HG03108 (cell line): Measurements from ENCODE around the gene LRP1B.
"Not testable (repeated sequence)": the region's sequence is repeated elsewhere in the genome, so short reads cannot be mapped to it uniquely, and the experiment has no call there.

Experiments
- ATAC-seq: cut with Tn5 transposase; IDR thresholded peaks from one replicate; pipeline ENCODE4 v1.9.1; 2021; ENCODE audit warnings: moderate library complexity; ENCODE audit not compliant: unreplicated experiment

LRP1B gene

DNA sequence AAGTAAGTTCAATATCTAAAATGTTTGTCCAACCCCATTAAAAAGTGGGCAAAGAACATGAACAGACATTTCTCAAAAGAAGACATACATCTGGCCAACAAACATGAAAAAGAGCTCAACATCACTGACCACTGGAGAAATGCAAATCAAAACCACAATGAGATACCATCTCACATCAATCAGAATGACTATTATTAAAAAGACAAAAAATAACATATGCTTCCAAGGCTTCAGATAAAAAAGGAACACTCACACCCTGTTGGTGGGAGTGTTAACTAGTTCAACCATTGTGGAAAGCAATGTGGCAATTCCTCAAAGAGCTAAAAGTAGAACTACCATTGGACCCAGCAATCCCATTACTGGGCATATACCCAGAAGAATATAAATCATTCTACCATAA is 931.1 kb downstream of the LRP1B start:
- no peak for ATAC-seq

DNA sequence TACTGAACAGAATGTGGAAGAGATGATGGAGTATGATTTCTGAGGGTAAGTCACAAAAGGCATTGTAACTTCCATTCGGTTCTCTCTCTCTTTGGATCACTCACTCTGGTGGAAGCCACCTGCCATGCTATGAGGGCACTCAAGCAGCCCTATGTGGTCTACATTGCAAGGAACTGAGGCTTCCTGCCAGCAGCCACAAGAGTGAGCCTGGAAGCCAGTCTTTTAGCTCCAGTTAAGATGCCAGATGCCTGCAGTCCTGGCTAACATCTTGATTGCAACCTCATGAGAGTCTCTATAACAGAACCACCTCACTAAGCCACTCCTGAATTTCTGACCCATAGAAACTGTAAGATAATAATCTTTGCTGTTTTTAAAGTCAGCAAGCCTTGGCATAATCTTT is 935.7 kb downstream of the LRP1B start:
- ATAC-seq, result no peak

DNA sequence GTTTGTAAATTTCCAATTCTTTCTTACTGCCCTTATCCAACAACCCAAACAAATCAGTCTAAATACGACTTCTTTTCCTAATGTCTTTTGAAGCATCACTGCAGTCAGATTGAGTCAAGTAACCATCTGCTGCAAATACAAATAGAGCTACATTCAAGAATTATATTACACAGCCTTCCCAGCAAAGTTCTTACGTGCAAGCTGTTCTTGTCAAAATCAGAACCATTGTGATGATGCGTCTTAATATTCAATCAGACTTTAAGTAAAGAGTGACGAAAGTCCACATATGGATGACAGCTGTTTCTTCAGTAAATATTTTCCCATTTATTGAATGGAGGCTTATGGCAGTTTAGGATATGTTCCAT is 943.8 kb downstream of the LRP1B start:
- no peak for ATAC-seq

DNA sequence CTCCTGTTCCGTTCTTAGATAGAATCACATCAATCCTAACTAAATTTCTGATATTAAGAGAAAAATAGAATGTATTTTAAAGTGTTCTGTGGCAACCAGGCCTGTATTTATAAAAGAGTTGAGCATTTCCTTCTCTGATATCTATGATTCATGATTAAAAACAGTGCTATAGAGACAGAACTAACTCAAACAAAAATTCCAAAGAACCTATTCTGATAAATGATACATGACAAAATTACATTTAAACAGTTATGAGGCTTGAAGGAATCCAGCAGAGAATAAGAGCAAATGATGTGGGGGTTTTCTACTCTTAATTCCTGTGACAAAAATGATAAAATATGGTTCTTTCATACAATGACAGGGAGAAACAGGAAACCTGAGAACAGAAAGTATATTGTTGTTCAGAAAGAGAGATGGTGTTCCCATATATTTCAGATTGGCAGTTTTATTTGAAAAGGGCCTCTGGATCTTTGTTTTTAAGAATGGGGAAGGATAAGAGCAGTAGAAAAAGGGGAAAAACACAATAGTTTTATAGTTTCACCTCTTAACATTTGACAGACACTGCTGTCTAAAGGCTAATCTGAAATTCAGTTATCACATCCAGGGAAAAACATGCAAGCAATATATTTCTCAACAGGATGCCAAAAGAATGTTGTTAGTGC is 944.3 kb downstream of the LRP1B start:
- no peak for ATAC-seq

DNA sequence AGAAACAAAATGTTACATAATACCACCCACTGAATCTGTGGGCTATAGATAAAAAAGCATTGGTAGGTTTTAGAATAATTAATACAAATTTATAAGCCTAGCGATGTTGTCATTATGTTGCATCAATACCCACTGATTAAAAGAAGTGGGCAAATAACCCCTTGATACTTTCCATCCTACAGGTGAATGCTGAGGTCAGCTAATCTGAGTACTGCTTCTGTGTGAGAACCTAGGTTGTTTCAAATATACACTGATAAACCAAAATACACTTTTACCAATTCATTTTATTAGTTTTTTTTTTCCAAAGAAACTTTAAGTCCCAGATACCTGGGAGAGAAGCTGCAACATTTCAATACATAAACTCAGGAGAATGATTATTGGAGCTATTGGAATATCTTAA is 948.6 kb downstream of the LRP1B start:
- no peak for ATAC-seq

DNA sequence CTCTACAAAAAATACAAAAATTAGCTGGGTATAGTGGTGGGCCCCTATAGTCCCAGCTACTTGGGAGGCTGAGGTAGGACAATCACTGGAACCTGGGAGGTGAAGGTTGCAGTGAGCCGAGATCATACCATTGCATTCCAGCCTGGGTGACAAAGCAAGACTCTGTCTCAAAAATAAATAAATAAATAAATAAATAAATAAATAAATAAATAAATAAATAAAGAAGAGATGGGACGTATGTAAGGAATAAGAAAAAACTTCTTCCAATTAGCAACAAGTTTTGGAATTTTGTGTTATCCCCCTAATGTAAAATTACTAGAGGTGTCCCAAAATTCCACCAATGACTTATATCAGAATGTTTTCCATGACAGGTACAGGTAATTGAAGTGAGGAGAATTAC is 961.7 kb downstream of the LRP1B start:
- not testable (repeated sequence) for ATAC-seq

DNA sequence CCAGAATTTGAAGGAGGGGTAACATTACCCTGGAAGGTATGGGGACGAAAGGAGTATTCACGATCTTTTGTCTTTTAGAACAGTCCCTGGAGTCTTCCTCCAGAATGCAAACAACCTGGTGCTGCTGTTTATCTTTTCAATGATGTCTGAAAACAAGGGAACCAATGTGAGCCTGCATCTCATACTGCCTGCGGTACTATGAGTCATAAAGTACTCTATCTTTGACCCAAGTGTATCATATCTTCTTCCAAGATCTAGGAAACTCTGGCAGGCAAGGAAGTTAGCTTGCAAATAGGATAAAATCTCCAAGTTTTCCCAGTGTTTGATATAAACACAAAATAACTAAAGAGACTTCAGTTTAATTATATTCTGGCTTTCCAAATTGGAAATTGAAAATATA is 968.5 kb downstream of the LRP1B start:
- ATAC-seq, result no peak

DNA sequence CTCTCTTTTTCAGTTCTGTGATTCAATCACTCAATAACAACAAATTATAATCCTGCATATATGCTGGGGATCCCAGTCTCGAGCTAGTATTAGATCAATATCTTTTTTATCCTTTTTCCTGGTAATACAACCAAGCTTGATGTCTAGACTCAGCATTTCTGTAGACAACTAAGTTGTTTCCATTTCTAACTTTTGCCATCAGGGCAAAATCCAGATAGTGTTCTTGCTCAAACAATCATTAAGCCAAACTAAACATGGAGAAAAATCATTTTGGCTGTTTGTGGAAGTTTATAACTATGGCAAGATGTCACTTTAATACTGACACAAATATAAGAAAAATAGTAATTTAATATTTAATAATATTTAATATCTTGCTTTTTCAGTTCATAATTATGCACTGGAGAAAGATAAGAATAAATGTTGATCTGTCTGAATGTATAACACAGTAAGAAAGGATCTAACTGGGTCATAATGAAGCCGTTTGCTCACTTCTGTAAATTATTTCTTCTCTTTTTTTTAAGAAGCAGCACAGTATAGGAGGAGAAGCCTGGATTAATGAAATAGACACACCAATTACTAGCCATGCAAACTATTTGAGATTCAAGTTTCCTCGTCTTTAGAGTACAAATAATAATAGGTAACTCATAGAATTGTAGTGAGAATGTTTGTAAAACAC is 979.1 kb downstream of the LRP1B start:
- ATAC-seq, result no peak

DNA sequence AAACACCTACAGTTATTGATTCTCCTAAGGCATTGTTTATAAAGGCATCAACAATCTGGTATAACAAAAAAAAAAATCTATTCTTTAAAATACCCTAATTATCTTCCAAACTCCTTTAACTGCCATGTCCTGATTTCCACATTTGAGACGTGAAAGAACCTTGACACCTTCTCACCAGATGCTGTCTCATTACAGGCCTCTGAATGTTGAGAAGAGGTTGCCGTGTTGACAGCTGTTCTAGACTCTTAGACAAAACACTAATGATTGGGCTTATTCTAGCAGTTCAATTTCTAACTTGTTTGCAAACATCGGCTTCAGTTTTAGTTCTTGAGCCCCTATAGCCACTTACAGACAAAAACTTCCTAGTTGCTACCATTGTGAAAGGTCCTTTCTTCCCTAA is 988.8 kb downstream of the LRP1B start:
- ATAC-seq, result no peak

DNA sequence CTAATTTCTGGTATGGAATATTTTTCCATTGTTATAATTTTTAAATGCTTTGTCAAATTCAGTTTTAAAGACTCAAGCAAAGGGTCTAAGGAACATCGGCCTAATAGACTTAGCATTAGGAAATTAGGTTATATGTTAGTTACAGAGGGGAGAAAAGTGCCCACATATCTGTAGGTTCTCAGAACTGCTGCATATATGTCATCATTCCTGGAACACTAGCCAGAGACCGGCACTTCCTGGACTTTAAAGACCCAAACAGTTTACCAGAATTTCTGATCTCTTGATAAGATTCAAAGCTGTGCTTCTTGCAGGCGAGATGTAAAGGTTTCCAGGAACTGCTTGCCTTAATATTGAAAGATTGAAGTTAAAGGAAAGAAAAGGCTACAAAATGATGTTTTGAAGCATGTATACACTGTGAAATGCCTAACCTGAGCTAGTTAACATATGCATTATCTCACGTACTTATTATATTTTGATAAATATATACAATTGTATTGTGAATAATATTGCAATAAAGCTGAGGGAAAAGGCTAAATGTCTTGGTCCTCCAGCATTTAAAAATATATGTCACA is 993.6 kb downstream of the LRP1B start:
- no peak for ATAC-seq

DNA sequence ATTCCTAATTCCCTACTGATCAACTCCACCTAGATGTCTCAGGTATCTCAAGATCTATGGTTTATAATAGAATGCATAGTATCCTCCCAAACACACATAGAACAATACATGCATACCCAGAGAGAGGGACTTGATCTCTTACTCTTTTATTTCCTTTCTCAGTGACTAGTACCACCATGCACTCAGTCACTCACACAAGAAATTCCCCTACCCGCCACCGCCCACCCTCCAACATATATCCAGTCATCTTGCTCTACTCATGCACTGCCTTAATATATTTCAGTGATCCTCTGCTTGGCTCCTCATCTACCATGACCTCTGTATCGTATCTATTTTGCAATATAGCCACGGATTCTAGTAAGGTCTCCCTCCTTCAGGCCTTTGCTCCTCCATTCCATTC is 996.9 kb downstream of the LRP1B start:
- no peak for ATAC-seq

DNA sequence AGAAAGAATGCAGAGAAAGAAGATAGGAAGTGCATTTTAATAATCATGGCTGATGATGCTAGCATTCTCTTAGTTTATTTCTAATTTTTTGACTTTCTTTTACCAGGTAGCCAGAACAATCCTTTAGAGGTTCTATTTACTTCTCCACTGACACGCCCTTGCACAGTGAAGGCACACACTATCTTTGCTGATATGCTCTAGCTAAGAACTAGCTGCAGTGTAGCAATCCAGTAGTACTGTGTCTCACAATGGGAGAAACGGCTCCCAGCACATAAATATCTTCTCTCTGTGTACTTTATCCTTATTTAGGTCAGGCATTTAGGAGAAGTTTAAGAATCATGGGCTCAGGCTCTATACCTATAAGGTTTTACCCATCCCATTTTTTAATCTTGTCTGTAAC is 1005.4 kb downstream of the LRP1B start:
- no peak for ATAC-seq

DNA sequence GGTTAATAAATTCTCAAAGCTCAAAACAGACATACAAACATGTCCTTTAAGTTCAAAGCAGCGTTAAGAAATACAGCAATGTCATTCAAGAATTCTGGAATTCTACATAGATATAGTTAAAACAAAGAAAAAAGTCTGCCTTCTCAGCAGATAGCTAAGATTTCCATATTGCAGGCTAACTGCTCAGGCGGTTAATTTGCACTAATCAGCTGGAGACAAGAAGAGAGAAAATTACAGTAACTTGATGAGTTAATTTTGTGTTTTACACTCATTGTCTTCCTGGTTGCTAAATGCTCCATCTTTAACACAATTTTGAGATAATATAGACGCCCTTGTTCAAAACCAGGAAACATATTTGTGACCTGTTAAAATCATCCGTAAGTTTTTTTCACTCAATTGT is 1012.0 kb downstream of the LRP1B start:
- ATAC-seq, result no peak

DNA sequence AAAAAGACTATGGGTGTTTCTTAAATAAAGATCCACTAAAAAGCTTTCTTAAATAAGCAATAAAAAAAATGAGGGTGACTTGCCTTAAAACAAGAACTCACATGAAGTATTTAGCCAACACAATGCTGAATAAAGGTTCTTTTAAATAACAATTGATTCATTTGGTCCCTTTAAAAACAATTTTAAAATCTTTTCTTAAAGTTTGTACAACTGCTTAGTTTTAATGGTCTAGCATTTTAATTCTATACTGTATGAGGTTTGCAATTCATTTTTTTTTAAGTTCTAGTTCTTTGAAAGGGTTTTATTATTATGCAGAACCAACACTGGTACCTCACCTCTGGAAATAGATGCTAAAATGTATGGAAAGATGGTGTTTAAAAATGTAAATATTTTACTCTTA is 1017.5 kb downstream of the LRP1B start:
- ATAC-seq, result no peak

DNA sequence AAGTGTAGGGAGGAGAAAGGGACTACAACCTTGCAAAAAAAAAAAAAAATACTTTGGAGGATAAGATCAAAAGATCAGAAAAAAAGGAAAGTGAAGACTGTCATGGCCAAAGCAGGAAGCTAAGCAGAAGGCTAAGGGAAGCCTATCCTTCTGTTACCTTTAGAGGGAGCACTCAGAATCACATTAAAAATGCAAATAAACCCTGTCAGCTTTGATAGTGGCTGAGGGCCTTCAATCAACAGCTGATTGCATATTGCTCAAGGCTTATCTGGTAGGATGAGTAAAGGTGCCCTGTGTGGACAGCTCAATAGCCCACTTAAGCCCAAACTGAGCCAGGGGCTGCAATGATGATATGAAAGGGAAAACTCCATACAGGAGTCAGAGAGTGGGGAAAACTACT is 1021.2 kb downstream of the LRP1B start:
- ATAC-seq, result no peak

DNA sequence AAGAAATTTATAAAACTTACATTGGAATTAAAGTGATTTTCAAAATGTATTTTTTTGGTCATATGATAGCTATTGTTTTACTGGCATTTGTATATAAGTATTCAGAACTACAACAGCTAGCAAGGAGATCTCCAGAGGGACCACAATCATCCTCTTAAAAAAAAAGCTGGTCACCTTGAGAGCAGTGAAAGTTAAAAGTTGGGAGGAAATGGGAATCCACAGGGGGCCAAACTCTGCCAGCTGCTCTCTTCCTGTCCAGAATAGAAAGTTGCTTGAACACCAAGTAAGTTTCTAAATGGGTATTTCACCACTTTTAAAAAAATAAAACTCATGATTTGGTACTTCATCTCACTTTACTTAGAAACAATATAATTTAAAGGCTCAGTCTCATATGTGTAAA is 1025.1 kb downstream of the LRP1B start:
- ATAC-seq, result no peak

DNA sequence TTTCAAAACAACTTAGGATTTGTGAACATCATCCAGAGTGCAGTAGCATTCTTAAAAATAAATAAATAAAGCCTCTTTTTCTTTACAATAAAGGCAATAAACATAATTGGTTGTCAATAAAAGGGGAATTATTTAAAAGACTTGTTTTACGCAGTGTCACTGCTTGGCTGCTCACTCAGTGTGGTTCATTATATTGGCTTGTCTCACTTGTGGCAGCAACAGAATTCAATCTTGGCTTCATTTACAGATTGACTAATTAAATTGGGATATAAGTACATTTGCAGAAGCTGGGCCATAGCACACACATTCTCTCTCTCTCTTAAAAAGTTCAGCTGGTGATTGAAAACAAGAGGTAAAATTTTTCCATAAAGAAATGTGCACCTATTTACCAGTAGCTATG is 1027.6 kb downstream of the LRP1B start:
- no peak for ATAC-seq

DNA sequence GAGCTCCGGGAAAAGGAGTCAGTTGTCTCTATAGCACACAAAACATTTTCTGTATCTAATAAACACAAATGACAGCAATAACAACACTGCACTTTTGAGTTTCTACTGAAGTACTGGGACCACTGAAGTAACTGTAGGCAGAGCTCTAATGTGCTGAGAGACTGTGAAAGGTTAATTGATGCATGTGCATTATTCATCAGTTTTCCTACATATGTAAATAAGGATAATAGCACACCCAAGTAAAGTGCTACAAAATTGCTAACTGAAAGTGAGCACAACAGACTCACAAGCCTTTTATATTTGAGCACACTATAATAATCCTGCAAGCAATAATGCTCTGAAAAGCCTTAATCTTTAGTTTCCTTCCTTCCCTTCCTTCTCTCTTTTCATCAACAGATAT is 1051.6 kb downstream of the LRP1B start:
- ATAC-seq, result no peak

DNA sequence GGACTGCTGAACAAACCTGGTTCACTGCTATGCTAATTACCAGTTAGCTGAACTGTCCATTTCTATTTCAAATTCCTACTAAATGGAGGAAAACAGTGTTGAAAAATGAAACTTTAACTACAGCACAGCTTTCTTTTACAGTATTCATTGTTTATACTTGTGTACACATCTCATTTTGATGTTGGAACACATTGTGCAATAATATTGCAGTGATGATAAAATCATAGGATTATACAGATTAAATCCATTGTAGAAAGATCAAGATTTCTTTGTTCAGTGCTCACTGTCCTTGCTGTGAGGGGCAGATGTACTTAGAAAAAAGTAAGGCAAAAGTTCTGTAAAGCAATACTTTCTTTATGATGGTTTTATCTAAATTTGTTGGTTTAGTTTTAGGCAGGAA is 1055.1 kb downstream of the LRP1B start:
- ATAC-seq, result no peak

DNA sequence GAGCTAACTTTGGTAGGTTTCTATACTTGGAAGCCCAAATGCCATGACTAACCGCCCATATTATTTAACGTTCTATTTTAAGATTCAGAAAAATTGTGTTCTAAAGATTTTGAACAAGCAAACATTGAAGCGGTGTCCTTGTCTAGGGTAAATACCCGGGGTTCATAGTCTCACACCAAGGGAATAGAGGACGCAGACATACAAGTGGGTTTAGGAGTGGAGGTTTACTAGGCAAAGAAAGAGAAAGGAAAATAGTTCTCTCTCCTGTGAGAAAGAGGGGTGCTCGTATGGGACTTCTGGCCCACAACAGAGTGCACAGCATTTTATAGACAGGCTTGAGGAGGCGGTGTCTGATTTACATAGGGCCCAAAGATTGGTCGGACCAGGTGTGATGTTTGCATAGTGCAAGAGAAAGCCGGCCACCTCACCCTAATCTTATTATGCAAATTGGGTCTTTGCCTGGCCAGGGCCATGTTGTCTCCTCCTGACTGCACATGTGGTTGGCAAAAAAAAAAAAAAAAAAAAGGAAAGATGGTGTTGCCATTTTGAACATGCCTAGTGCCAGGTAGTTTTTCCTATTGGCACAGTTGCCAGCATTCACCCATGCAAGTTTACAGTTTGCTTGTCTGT is 1062.6 kb downstream of the LRP1B start:
- no peak for ATAC-seq

DNA sequence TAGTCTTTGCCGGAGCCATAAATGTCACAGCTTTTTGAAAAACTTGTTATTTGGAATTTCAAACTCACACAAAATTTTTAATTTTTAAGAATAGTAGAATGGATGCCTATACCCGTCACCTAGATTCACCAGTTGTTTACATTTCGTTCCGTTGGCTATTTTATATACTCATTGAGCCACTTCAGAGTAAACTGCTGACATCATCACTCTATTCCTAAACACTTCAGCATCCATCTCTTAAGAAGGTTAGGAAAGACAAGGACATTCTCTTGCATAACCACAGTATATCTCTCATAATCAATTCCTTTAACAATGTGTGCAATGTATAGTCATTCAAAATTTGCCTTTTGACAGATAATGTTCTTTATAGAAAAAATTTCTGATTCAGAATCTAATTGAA is 1065.8 kb downstream of the LRP1B start:
- no peak for ATAC-seq

DNA sequence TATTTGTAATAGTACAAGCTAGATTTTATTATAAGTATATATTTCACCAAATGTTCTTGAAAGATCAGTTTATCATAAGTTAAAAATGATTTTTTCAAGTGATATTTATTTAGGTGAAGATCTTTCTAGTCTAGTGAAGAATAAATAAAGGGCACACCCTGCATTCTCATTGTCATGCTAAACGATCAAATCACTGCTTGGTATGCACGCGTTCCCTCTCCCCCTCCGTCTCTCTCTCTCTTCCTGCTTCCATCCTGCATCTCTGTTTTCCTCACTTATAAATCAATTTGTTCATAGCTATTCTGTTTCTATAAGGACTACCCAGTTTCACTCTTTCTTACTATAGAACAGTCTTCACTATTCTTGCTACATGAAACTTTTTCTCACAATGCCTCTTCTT is 1067.4 kb downstream of the LRP1B start:
- ATAC-seq, result no peak
